ENCODE data around the gene NT5DC3. TPM values are rescaled to one million over a fixed set of nuclear protein-coding genes. Genes with fewer than 3 reads are reported as not detected.

NT5DC3 gene
- polyA plus RNA-seq, 3 donors = 0.27 to 4.8 (median 0.93) TPM

DNA sequence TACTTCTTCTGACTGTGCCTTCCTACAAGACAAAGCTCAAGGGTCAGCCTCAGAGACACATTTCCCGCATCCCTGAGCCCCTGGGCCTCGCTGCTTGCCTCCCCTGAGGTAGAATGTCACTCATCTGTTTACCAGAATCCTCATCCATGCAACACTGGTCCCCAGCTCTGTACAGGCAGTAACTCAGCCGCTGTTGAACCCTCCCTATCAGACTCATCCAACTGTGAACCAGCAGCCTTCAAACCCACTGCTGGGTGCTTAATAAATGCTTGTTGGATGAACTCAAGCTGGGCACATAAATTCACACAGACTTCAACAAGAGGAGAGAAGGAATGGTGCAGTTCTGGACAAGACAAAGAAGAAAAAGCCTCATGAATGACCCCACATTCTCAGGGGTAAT is 6.1 kb downstream of the NT5DC3 start:
- intact Hi-C loops (cut with micrococcal nuclease) = loop anchor here in 1 of 2 donors (5.0 kb wide), 1 partner anchor 38 kb away; no protein-coding TSS in a partner anchor
- Histone ChIP-seq H3K4me1 (ENCODE audit: control insufficient read depth in 1 of 2, insufficient read depth in 2 of 2, low read length in 2 of 2) (peaks cover 39 to 54% of the 10 kb centered on the region in 2 donors), H3K9me3 (replicated peaks in 1 of 2; ENCODE audit: control insufficient read depth in 1 of 2, insufficient read depth in 1 of 2, low read length in 2 of 2) (no peaks in the 10 kb centered on the region), H3K4me2 (replicated peaks; ENCODE audit: extremely low read depth, low read length, poor library complexity, severe bottlenecking) (no peak overlapping the region), H4K20me1 (ENCODE audit: insufficient read depth, low read length) (peaks cover 3% of the 10 kb centered on the region), H3K9ac (ENCODE audit: insufficient read depth, low read length, poor library complexity, severe bottlenecking) (no peak overlapping the region), H3K36me3 (replicated peaks in 1 of 2; ENCODE audit: control insufficient read depth in 1 of 2, insufficient read depth in 2 of 2, low read length in 2 of 2) (no peaks in the 10 kb centered on the region), H3K4me3 (replicated peaks in 1 of 3; ENCODE audit: low read depth in 2 of 3, low read length in 3 of 3) (no peak overlapping the region), H2AFZ (ENCODE audit: insufficient read depth, low read depth, low read length, poor library complexity, severe bottlenecking) (no peak overlapping the region), H3K27ac (ENCODE audit: low read depth in 1 of 2, low read length in 2 of 2) (no peak overlapping the region), H3K79me2 (ENCODE audit: insufficient read depth, low read length) (peaks cover 89% of the 10 kb centered on the region), H3K27me3 (ENCODE audit: control insufficient read depth in 2 of 2, insufficient read depth in 2 of 2, low read length in 2 of 2) (no peaks in the 10 kb centered on the region)
- no CpG with 5 or more reads among the region's 3 CpGs for WGBS (ENCODE audit: insufficient coverage)
- H3K27ac Mint-ChIP-seq = no peak overlapping the region
- DNase-seq = no peak
- H3K36me3 Mint-ChIP-seq = peaks cover 0 to 12% of the 10 kb centered on the region in 2 donors
- TF ChIP-seq, protein P1, sequence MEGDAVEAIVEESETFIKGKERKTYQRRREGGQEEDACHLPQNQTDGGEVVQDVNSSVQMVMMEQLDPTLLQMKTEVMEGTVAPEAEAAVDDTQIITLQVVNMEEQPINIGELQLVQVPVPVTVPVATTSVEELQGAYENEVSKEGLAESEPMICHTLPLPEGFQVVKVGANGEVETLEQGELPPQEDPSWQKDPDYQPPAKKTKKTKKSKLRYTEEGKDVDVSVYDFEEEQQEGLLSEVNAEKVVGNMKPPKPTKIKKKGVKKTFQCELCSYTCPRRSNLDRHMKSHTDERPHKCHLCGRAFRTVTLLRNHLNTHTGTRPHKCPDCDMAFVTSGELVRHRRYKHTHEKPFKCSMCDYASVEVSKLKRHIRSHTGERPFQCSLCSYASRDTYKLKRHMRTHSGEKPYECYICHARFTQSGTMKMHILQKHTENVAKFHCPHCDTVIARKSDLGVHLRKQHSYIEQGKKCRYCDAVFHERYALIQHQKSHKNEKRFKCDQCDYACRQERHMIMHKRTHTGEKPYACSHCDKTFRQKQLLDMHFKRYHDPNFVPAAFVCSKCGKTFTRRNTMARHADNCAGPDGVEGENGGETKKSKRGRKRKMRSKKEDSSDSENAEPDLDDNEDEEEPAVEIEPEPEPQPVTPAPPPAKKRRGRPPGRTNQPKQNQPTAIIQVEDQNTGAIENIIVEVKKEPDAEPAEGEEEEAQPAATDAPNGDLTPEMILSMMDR (IDR thresholded peaks at IDR 0.05) = no peak
- no peak overlapping the region for H3K4me3 Mint-ChIP-seq
- H3K4me1 Mint-ChIP-seq = peaks cover 51% of the 10 kb centered on the region
- H3K27me3 Mint-ChIP-seq (ENCODE audit: low read depth in 3 of 3) = peaks cover 0 to 1% (median 0%) of the 10 kb centered on the region in 3 donors
- peaks cover 0 to 4% (median 0%) of the 10 kb centered on the region in 7 donors for H3K9me3 Mint-ChIP-seq

DNA sequence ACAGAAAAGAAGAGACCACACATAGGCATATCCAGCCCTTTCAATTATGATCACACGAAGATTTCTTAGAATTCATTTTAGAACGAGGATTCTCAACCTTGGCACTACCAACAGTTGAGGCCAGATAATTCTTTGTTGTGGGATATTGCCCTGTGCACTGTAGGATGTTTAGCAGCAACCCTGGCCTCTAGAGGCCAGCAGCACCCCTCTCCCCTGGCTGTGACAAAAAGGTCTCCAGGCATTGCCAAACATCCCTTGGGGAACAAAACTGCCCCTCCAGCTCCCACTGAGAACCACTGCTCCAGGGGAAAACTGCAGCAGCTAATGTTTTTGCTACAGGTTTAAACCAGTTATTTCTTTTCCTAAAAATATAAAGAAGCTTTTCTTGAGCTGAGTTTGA is 7.1 kb downstream of the NT5DC3 start:
- TF ChIP-seq, protein P1 (IDR thresholded peaks at IDR 0.05) = no peak
- intact Hi-C loops (cut with micrococcal nuclease) = loop anchor here in 1 of 2 donors (5.0 kb wide), 1 partner anchor 37 kb away; no protein-coding TSS in a partner anchor
- H4K20me1 ChIP-seq (ENCODE audit: insufficient read depth, low read length) = no peaks in the 10 kb centered on the region
- no peaks in the 10 kb centered on the region for H3K9me3 ChIP-seq (replicated peaks in 1 of 2; ENCODE audit: control insufficient read depth in 1 of 2, insufficient read depth in 1 of 2, low read length in 2 of 2)
- no CpG with 5 or more reads among the region's 2 CpGs for whole genome bisulfite sequencing (ENCODE audit: insufficient coverage)
- Mint-ChIP-seq H3K9me3 (peaks cover 0 to 4% (median 0%) of the 10 kb centered on the region in 7 donors), H3K27ac (peak overlapping the region in 4 of 7 donors; percentile 63 to 81 (median 69)), H3K4me3 (no peak overlapping the region), H3K27me3 (ENCODE audit: low read depth in 3 of 3) (no peaks in the 10 kb centered on the region), H3K36me3 (peaks cover 0 to 12% of the 10 kb centered on the region in 2 donors), H3K4me1 (peaks cover 51% of the 10 kb centered on the region)
- H3K4me2 ChIP-seq (replicated peaks; ENCODE audit: extremely low read depth, low read length, poor library complexity, severe bottlenecking) = no peak overlapping the region
- H3K9ac ChIP-seq (ENCODE audit: insufficient read depth, low read length, poor library complexity, severe bottlenecking) = no peak overlapping the region
- H3K4me1 ChIP-seq (ENCODE audit: control insufficient read depth in 1 of 2, insufficient read depth in 2 of 2, low read length in 2 of 2) = peaks cover 39 to 54% of the 10 kb centered on the region in 2 donors
- peaks cover 81% of the 10 kb centered on the region for H3K79me2 ChIP-seq (ENCODE audit: insufficient read depth, low read length)
- peak overlapping the region in 1 of 2 donors; percentile 43 for H3K27ac ChIP-seq (ENCODE audit: low read depth in 1 of 2, low read length in 2 of 2)
- no peak overlapping the region for H3K4me3 ChIP-seq (replicated peaks in 1 of 3; ENCODE audit: low read depth in 2 of 3, low read length in 3 of 3)
- no peak overlapping the region for H2AFZ ChIP-seq (ENCODE audit: insufficient read depth, low read depth, low read length, poor library complexity, severe bottlenecking)
- H3K36me3 ChIP-seq (replicated peaks in 1 of 2; ENCODE audit: control insufficient read depth in 1 of 2, insufficient read depth in 2 of 2, low read length in 2 of 2) = no peaks in the 10 kb centered on the region
- H3K27me3 ChIP-seq (ENCODE audit: control insufficient read depth in 2 of 2, insufficient read depth in 2 of 2, low read length in 2 of 2) = no peaks in the 10 kb centered on the region
- no peak for DNase-seq
